CD8-positive, alpha-beta memory T cell (primary cell): ENCODE data around the gene KCNMA1. TPM values are rescaled to one million over a fixed set of nuclear protein-coding genes. Genes with fewer than 3 reads are reported as not detected.

ENCODE experiments used
- CTCF ChIA-PET: fragments of 350-600 bp; sonication (Branson Sonifier 250); formaldehyde crosslinking; loops from one replicate; lab custom pipeline; 2021; ENCODE audit warnings: antibody characterized with exemption; lab: Charles Lee
- POLR2A ChIA-PET: fragments of 350-600 bp; sonication (Branson Sonifier 250); formaldehyde crosslinking; loops from one replicate; lab custom pipeline; 2021; ENCODE audit warnings: antibody characterized with exemption; lab: Charles Lee
- DNase-seq, 5 donors: peaks; one replicate each; pipeline versions ENCODE4 v3.0.0 to v3.0.0-alpha.2; 2020 to 2022; ENCODE audit warnings: mixed read lengths in 1 of 5
- H3K27ac ChIP-seq: one replicate; pipeline ENCODE4 v1.7.0; 2013; ENCODE audit warnings: low read depth, mild to moderate bottlenecking, low read length, moderate library complexity
- H3K27me3 ChIP-seq: 2 replicates; pipeline ENCODE4 v1.7.0; 2013; ENCODE audit warnings: low read length, mild to moderate bottlenecking; ENCODE audit not compliant: insufficient read depth, poor library complexity, severe bottlenecking
- H3K36me3 ChIP-seq: 2 replicates; pipeline ENCODE4 v1.7.0; 2013; ENCODE audit warnings: mild to moderate bottlenecking, low read length, moderate library complexity; ENCODE audit not compliant: insufficient read depth
- H3K4me1 ChIP-seq: 2 replicates; pipeline ENCODE4 v1.7.0; 2013; ENCODE audit warnings: mild to moderate bottlenecking, low read length, moderate library complexity; ENCODE audit not compliant: insufficient read depth
- H3K4me3 ChIP-seq: 2 replicates; pipeline ENCODE4 v1.7.0; 2013; ENCODE audit warnings: mild to moderate bottlenecking, low read length
- H3K9me3 ChIP-seq: 2 replicates; pipeline ENCODE4 v1.7.0; 2013; ENCODE audit warnings: mild to moderate bottlenecking, low read length
- H3K27ac Mint-ChIP-seq, 8 donors: one replicate each; pipeline ENCODE4 v1.8.0; 2020 to 2021; ENCODE audit warnings: mixed read lengths in 8 of 8, mild to moderate bottlenecking in 6 of 8, inconsistent platforms in 3 of 8, moderate library complexity in 3 of 8
- H3K27me3 Mint-ChIP-seq, 2 donors: one replicate each; pipeline ENCODE4 v1.8.0; 2020 to 2021; ENCODE audit warnings: mixed read lengths in 2 of 2, mild to moderate bottlenecking in 1 of 2, moderate library complexity in 1 of 2
- H3K36me3 Mint-ChIP-seq, 3 donors: one replicate each; pipeline ENCODE4 v1.8.0; 2020 to 2021; ENCODE audit warnings: mixed read lengths in 3 of 3, inconsistent platforms in 1 of 3, mild to moderate bottlenecking in 1 of 3
- H3K4me1 Mint-ChIP-seq, 3 donors: one replicate each; pipeline ENCODE4 v1.8.0; 2020 to 2021; ENCODE audit warnings: mixed read lengths in 3 of 3, inconsistent platforms in 1 of 3, mild to moderate bottlenecking in 1 of 3
- H3K4me3 Mint-ChIP-seq, 7 donors: one replicate each; pipeline ENCODE4 v1.8.0; 2020 to 2021; ENCODE audit warnings: mixed read lengths in 7 of 7, mild to moderate bottlenecking in 6 of 7, moderate library complexity in 4 of 7, inconsistent platforms in 2 of 7
- H3K9me3 Mint-ChIP-seq, 5 donors: one replicate each; pipeline ENCODE4 v1.8.0; 2020 to 2022; ENCODE audit warnings: mixed read lengths in 5 of 5, mild to moderate bottlenecking in 3 of 5, moderate library complexity in 2 of 5, inconsistent platforms in 1 of 5
- polyA plus RNA-seq: library from polyadenylated mRNA; unstranded; fragments of 300-500 nt; fragmentation: Illumina TruSeq; gene quantifications from one replicate; pipeline ENCODE4 v1.2.3, GENCODE V29; 2021
- total RNA-seq, 2 experiments: library from RNA; stranded (reverse); gene quantifications; one replicate each; pipeline ENCODE4 v1.2.3, GENCODE V29; 2021

Gene KCNMA1
- total and polyA plus RNA-seq, 3 experiments from 2014 or later = 0.20 to 0.31 TPM; not detected in 1

GRCh38 chr10:77613476-77614130, 24.0 kb downstream of the KCNMA1 start:
- Mint-ChIP-seq H3K27ac (no peak overlapping the region), H3K4me3 (no peak overlapping the region)

GRCh38 chr10:77611670-77612069, 25.9 kb downstream of the KCNMA1 start:
- H3K9me3 Mint-ChIP-seq = peaks cover 0 to 2% (median 0%) of the 10 kb centered on the region in 5 donors

More at GRCh38 chr10:77613476-77614130, 24.0 kb downstream of the KCNMA1 start:
- Mint-ChIP-seq H3K36me3 (no peaks in the 10 kb centered on the region), H3K27me3 (peaks cover 5 to 13% of the 10 kb centered on the region in 2 donors), H3K4me1 (no peaks in the 10 kb centered on the region), H3K9me3 (peaks cover 0 to 2% (median 0%) of the 10 kb centered on the region in 5 donors)
- CTCF ChIA-PET = interaction anchor here (1.1 kb wide), 1 partner anchor 28 kb away, joined by 3 read pairs; no protein-coding TSS in a partner anchor
- Histone ChIP-seq H3K36me3 (no peaks in the 10 kb centered on the region), H3K27me3 (no peaks in the 10 kb centered on the region), H3K4me1 (no peaks in the 10 kb centered on the region), H3K4me3 (no peak overlapping the region), H3K9me3 (no peaks in the 10 kb centered on the region), H3K27ac (no peak overlapping the region)
- DNase-seq = no peak
- POLR2A ChIA-PET = no interaction called here

GRCh38 chr10:77611221-77611620, 26.4 kb downstream of the KCNMA1 start:
- Mint-ChIP-seq H3K4me1 (no peaks in the 10 kb centered on the region), H3K4me3 (no peak overlapping the region), H3K36me3 (no peaks in the 10 kb centered on the region), H3K9me3 (peaks cover 0 to 2% (median 0%) of the 10 kb centered on the region in 5 donors), H3K27ac (no peak overlapping the region), H3K27me3 (peaks cover 9 to 11% of the 10 kb centered on the region in 2 donors)
- POLR2A ChIA-PET = no interaction called here
- Histone ChIP-seq H3K27ac (no peak overlapping the region), H3K27me3 (no peaks in the 10 kb centered on the region), H3K4me3 (no peak overlapping the region), H3K4me1 (no peaks in the 10 kb centered on the region), H3K9me3 (no peaks in the 10 kb centered on the region), H3K36me3 (no peaks in the 10 kb centered on the region)
- CTCF ChIA-PET = no interaction called here
- DNase-seq = no peak

More at GRCh38 chr10:77611670-77612069, 25.9 kb downstream of the KCNMA1 start:
- Histone ChIP-seq H3K27me3 (no peaks in the 10 kb centered on the region), H3K9me3 (no peaks in the 10 kb centered on the region), H3K4me1 (no peaks in the 10 kb centered on the region), H3K36me3 (no peaks in the 10 kb centered on the region), H3K4me3 (no peak overlapping the region), H3K27ac (no peak overlapping the region)
- Mint-ChIP-seq H3K27me3 (peaks cover 9 to 11% of the 10 kb centered on the region in 2 donors), H3K36me3 (no peaks in the 10 kb centered on the region), H3K4me3 (no peak overlapping the region), H3K27ac (no peak overlapping the region), H3K4me1 (no peaks in the 10 kb centered on the region)
- no peak for DNase-seq
- CTCF ChIA-PET = no interaction called here
- POLR2A ChIA-PET = no interaction called here

GRCh38 chr10:77609781-77610272, 27.8 kb downstream of the KCNMA1 start:
- H3K4me3 Mint-ChIP-seq = no peak overlapping the region

GRCh38 chr10:77608281-77608680, 29.3 kb downstream of the KCNMA1 start:
- Histone ChIP-seq H3K27ac (no peak overlapping the region), H3K4me1 (no peaks in the 10 kb centered on the region), H3K9me3 (no peaks in the 10 kb centered on the region), H3K27me3 (peaks cover 3% of the 10 kb centered on the region), H3K36me3 (no peaks in the 10 kb centered on the region), H3K4me3 (no peak overlapping the region)
- Mint-ChIP-seq H3K9me3 (peaks cover 0 to 2% (median 0%) of the 10 kb centered on the region in 5 donors), H3K27me3 (peaks cover 2 to 9% of the 10 kb centered on the region in 2 donors), H3K4me3 (no peak overlapping the region), H3K27ac (no peak overlapping the region), H3K4me1 (peaks cover 8 to 9% (median 9%) of the 10 kb centered on the region in 3 donors), H3K36me3 (no peaks in the 10 kb centered on the region)
- CTCF ChIA-PET = no interaction called here
- no peak for DNase-seq
- POLR2A ChIA-PET = no interaction called here

More at GRCh38 chr10:77609781-77610272, 27.8 kb downstream of the KCNMA1 start:
- Mint-ChIP-seq H3K27ac (no peak overlapping the region), H3K9me3 (peaks cover 0 to 2% (median 0%) of the 10 kb centered on the region in 5 donors), H3K27me3 (peaks cover 7 to 9% of the 10 kb centered on the region in 2 donors), H3K36me3 (no peaks in the 10 kb centered on the region), H3K4me1 (no peaks in the 10 kb centered on the region)
- ChIA-PET POLR2A (no interaction called here), CTCF (no interaction called here)
- Histone ChIP-seq H3K4me3 (no peak overlapping the region), H3K27me3 (peaks cover 3% of the 10 kb centered on the region), H3K9me3 (no peaks in the 10 kb centered on the region), H3K27ac (no peak overlapping the region), H3K36me3 (no peaks in the 10 kb centered on the region), H3K4me1 (no peaks in the 10 kb centered on the region)
- DNase-seq = no peak

- H3K4me1 Mint-ChIP-seq = peaks cover 16 to 19% (median 17%) of the 10 kb centered on the region in 3 donors
- no peak overlapping the region for H3K27ac ChIP-seq
- DNase-seq = no peak
- no peaks in the 10 kb centered on the region for H3K36me3 Mint-ChIP-seq
- no peak overlapping the region for H3K4me3 ChIP-seq
- H3K36me3 ChIP-seq = no peaks in the 10 kb centered on the region
- H3K27me3 ChIP-seq = peaks cover 3% of the 10 kb centered on the region
- H3K4me3 Mint-ChIP-seq = no peak overlapping the region
- H3K9me3 Mint-ChIP-seq = no peaks in the 10 kb centered on the region
- H3K4me1 ChIP-seq = no peaks in the 10 kb centered on the region
- POLR2A ChIA-PET = no interaction called here
- H3K27me3 Mint-ChIP-seq = peaks cover 0 to 9% of the 10 kb centered on the region in 2 donors
- H3K9me3 ChIP-seq = no peaks in the 10 kb centered on the region
- CTCF ChIA-PET = no interaction called here
- H3K27ac Mint-ChIP-seq = no peak overlapping the region
Measured at GRCh38 chr10:77606751-77607150, 30.9 kb downstream of the KCNMA1 start.

- no peak overlapping the region for H3K27ac ChIP-seq
- no peaks in the 10 kb centered on the region for H3K36me3 ChIP-seq
- Mint-ChIP-seq H3K9me3 (no peaks in the 10 kb centered on the region), H3K4me1 (peaks cover 16 to 19% (median 17%) of the 10 kb centered on the region in 3 donors), H3K4me3 (no peak overlapping the region), H3K36me3 (no peaks in the 10 kb centered on the region), H3K27ac (no peak overlapping the region), H3K27me3 (peaks cover 0 to 9% of the 10 kb centered on the region in 2 donors)
- H3K4me3 ChIP-seq = no peak overlapping the region
- DNase-seq = no peak
- peaks cover 3% of the 10 kb centered on the region for H3K27me3 ChIP-seq
- no peaks in the 10 kb centered on the region for H3K4me1 ChIP-seq
- POLR2A ChIA-PET = no interaction called here
- CTCF ChIA-PET = no interaction called here
- H3K9me3 ChIP-seq = no peaks in the 10 kb centered on the region
Measured at GRCh38 chr10:77605466-77605865, 32.1 kb downstream of the KCNMA1 start.

GRCh38 chr10:77604941-77605351, 32.7 kb downstream of the KCNMA1 start:
- POLR2A ChIA-PET = no interaction called here
- Mint-ChIP-seq H3K9me3 (no peaks in the 10 kb centered on the region), H3K27ac (no peak overlapping the region), H3K36me3 (no peaks in the 10 kb centered on the region), H3K4me3 (no peak overlapping the region), H3K4me1 (peaks cover 16 to 19% (median 17%) of the 10 kb centered on the region in 3 donors), H3K27me3 (peaks cover 0 to 6% of the 10 kb centered on the region in 2 donors)
- Histone ChIP-seq H3K36me3 (no peaks in the 10 kb centered on the region), H3K27ac (no peak overlapping the region), H3K4me1 (no peaks in the 10 kb centered on the region), H3K4me3 (no peak overlapping the region), H3K27me3 (peaks cover 3% of the 10 kb centered on the region), H3K9me3 (no peaks in the 10 kb centered on the region)
- no peak for DNase-seq
- CTCF ChIA-PET = no interaction called here
